ENCODE data around the gene CHRND.

CHRND gene

DNA sequence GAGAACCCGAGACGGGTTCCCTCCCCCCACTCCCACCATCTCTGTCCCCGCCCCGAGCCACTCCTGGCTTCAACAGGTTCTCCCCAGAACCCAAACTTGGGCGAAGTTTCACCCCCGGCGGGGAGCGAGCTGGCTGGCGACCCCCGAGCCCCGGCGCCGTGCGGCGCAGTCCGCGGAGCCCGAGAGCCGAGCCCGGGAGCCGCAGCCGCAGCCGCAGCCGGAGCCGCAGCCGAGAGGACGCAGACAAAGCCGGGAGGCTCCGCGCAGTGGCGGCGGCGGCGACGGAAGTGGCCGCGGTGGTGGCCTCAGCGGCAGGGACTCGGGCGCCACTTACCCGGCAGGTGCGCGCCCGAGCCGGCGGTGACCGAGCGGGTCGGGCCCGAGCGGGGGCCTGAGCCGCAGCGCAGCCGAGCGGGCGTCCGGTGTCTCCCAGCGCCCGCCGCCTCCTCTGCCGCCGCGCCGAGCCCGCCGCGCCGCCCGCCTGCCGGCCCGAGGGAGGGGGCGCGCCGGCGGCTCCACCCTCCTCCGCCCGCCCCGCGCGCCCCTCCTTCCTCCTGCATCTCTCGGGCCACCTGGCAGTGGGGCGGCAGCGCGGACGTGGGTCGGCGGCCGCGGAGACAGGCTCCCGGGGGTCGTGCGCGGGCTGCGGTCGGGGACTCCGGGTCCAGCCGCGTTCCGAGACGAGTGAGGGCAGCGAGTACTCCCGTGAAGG lies 38.4 kb upstream of the CHRND start, which contains the start of gene ECEL1:
Gene ECEL1, minus strand, starts transcription at position 450 of the 712 bp plus-strand sequence. CDS start 1,181 bp downstream, outside the sequence.
- H3K9ac ChIP-seq, result 0 out of 2 replicates have a peak within 1 kb of the TSS, but pooled peaks have one; percentile 29
- H3K27me3 ChIP-seq, result peaks cover 72% of the 10 kb centered on the region

DNA sequence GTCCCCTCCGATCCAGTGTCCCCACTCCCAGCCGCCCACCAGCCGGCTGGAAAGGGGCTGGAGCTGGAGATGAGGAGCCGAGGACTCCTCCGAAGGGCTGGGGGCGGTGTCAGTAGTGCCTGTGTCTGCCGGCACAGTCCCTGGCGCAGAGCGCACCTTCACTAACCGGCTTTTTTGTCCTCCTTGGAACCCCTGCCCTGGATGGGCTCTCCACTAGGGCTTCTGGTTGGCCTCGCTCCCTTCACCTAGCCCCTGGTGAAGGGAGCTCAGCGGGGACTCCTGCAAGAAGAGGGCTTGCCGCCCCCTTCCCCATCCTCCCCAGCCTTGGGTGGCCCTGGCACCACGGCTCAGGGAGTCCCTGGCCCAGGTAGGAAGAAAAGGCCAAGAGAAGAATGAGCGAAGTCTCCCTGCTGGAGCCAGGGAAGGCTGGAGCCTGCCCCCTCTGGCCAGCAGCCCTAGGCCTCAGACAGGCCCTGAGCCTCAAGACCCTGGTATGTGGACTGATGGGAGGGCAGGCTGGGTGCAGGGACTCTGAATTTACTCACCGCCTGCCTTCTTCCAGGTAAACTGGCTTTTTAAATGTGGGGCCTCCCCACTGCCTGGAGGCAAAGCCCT lies 37.8 kb upstream of the CHRND start:
- TF ChIP-seq Cebpa-rat (IDR thresholded peaks at IDR 0.05), result no peak
- Histone ChIP-seq H3K27me3 (peaks cover 72% of the 10 kb centered on the region), H3K9me3 (peaks cover 9% of the 10 kb centered on the region; the same call in 1 of the 2 replicates), H4K20me1 (peaks cover 59% of the 10 kb centered on the region), H3K36me3 (no peaks in the 10 kb centered on the region), H3K4me3 (peak overlapping the region; percentile 69), H3K4me1 (peaks cover 26% of the 10 kb centered on the region), H3K4me2 (peak overlapping the region; percentile 91), H3K9ac (no peak overlapping the region), H3K27ac (no peak overlapping the region)

More for the DNA sequence above, 38.4 kb upstream of the CHRND start, which contains the start of gene ECEL1:
- Histone ChIP-seq H3K36me3 (no peaks in the 10 kb centered on the region), H3K9me3 (peaks cover 9% of the 10 kb centered on the region; the same call in 1 of the 2 replicates), H3K4me2 (peak within 1 kb of the TSS; percentile 91), H3K4me3 (peak within 1 kb of the TSS; percentile 69), H4K20me1 (peaks cover 59% of the 10 kb centered on the region), H3K27ac (no peak within 1 kb of the TSS), H3K4me1 (peaks cover 26% of the 10 kb centered on the region)
- TF ChIP-seq Cebpa-rat (IDR thresholded peaks at IDR 0.05), result no peak

DNA sequence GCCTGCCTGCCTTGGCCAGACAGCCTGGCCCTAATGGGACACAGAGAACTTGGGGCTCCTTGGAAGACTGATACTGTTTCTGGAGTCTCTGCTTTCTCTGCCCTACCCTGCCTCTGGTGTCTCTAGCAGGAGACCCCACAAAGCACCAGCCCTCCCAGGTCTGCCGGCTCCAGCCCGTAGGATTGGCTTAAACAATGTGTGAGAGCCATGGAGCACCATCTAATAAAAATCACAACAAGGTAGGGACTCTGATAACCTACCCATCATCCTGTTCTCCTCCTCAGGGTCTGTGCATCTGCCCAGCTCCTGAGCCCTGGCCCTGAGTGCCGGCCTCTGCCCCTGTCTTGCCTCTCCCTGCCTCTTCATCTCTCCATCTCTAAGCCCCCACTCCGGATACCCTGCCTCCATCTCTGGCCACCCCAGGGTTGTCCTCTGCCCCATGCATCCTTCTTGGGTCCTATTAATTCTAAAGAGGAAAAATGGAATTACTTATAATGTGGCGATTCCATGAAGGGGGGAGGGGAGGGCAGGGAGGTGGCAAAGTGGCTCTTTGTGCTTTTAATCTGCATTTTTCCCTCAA lies 37.1 kb upstream of the CHRND start:
- H3K4me3 ChIP-seq, result no peak overlapping the region
- H3K4me1 ChIP-seq, result peaks cover 26% of the 10 kb centered on the region
- H3K27me3 ChIP-seq, result peaks cover 66% of the 10 kb centered on the region
- no peak overlapping the region for H3K4me2 ChIP-seq
- H4K20me1 ChIP-seq, result peaks cover 56% of the 10 kb centered on the region
- no peaks in the 10 kb centered on the region for H3K36me3 ChIP-seq
- no peak overlapping the region for H3K9ac ChIP-seq
- TF ChIP-seq Cebpa-rat (IDR thresholded peaks at IDR 0.05), result no peak
- H3K27ac ChIP-seq, result no peak overlapping the region
- peaks cover 9% of the 10 kb centered on the region; the same call in 1 of the 2 replicates for H3K9me3 ChIP-seq

DNA sequence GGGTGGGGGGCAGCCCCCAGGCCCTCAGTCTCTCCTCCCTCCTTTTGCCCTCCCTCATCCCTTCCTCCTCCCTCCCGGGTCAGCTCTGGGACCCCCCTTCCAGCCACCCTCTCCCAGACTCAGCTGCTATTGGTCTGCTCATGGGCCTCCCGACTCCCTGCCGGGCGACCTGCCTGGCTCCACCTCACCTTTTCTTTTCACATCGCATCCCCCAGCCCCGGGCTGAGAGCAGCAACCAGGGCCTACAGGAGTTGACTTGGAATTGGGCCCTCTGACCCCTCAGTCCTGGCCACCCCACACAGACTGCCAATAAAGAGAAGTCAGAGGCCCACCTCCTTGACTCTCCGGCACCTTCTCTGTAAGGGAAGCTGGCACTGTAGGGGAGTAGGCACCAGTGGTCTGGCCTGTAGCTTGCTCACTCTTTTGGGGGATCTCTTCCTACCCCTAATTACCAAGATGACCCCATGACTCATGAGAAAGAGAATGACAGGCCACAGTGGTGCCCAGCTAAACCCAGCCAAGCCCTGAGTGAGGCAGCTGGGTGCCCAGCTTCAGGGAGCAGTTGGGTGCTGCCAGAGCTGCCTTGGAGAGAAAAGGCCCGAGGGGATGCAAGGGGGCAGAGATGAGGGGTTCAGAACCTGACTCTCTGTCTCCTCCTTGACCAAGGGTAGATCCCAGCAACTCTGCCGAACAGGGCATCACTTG lies 36.3 kb upstream of the CHRND start:
- H3K36me3 ChIP-seq, result no peaks in the 10 kb centered on the region
- no peak overlapping the region for H3K9ac ChIP-seq
- no peak overlapping the region for H3K4me3 ChIP-seq
- H3K4me1 ChIP-seq, result peaks cover 26% of the 10 kb centered on the region
- peaks cover 9% of the 10 kb centered on the region; the same call in 1 of the 2 replicates for H3K9me3 ChIP-seq
- H3K27me3 ChIP-seq, result peaks cover 57% of the 10 kb centered on the region
- H3K4me2 ChIP-seq, result no peak overlapping the region
- no peak overlapping the region for H3K27ac ChIP-seq
- TF ChIP-seq Cebpa-rat (IDR thresholded peaks at IDR 0.05), result no peak
- peaks cover 47% of the 10 kb centered on the region for H4K20me1 ChIP-seq

DNA sequence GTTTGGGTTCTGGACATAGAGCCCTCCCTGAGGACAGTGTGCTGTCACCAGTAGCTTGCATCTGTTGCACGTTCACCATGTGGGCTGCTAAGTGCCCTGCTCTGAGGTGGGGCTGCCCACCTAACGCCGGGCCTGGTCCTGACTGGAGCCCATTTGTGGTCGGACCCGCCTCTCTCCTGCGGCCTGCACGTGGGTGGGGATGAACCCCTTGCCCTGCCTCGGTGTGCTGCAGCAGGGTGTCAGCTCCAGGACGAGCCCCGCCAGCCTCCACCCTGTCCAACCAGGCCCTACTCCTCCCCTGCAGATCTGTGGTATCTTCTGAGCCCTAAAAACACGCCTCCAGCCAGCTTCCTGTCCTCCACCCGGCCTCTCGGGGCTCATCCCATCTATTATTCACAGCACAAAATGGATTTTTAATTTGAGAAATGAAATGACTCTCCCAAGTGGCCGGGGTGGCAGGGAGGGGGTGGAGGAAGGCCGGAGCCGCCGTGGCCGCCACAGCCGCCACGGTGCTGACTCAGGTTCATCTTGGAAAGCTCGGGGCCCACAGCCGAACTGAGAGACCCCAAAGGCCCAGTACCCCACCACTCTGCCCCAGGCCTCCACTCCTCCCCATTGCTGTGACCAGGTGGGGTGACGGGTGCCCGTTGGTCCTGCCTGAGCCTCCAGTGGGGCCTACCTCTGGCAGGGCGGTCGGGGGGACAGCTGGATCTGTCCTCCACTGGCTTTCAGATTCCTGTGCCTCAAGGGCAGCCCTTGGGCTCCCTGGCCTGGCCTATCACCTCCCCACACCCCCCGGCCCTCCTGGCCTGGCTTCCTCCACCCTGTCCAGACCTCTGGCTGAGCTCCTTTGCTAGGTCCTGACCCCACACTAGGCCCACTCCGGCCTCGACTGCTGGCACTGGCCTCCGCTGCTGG lies 35.5 kb upstream of the CHRND start:
- Histone ChIP-seq H3K9ac (no peak overlapping the region), H3K9me3 (peaks cover 9% of the 10 kb centered on the region; the same call in 1 of the 2 replicates), H4K20me1 (peaks cover 39% of the 10 kb centered on the region), H3K36me3 (no peaks in the 10 kb centered on the region), H3K4me3 (no peak overlapping the region), H3K27me3 (peaks cover 49% of the 10 kb centered on the region), H3K27ac (no peak overlapping the region), H3K4me1 (peaks cover 22% of the 10 kb centered on the region), H3K4me2 (no peak overlapping the region)
- TF ChIP-seq Cebpa-rat (IDR thresholded peaks at IDR 0.05), result no peak

DNA sequence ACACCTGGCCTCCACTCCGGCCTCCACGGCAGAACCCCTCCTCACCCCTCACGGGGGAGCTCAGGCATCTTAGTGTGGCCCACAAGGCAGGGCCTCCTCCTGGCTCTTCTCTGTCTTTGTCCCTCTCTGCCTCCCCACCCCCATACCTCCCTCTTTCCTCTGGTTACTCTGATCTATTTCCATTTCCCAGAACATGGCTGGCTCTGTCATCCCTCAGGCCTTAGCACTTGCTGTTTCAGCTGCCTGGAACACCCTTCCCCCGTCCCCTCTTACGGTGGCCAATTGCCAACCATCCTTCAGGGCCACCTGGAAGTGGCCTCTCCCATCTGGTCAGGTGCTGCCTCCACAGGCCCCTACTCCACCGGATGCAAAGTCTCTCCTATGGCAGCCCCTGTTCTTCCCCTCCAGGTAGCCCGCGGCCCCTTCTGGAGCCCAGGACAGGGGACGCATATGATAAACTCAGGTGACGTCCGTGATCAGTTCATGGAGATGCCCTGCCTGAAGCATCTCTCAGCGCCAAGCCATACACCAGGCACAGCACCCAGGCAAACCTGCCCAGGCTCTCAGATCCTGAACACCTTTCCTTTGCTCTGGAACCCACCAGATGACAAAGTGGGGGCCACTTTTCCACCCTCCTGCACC lies 34.7 kb upstream of the CHRND start:
- TF ChIP-seq Cebpa-rat (IDR thresholded peaks at IDR 0.05), result no peak
- Histone ChIP-seq H3K4me1 (peaks cover 16% of the 10 kb centered on the region), H3K27me3 (peaks cover 41% of the 10 kb centered on the region)

DNA sequence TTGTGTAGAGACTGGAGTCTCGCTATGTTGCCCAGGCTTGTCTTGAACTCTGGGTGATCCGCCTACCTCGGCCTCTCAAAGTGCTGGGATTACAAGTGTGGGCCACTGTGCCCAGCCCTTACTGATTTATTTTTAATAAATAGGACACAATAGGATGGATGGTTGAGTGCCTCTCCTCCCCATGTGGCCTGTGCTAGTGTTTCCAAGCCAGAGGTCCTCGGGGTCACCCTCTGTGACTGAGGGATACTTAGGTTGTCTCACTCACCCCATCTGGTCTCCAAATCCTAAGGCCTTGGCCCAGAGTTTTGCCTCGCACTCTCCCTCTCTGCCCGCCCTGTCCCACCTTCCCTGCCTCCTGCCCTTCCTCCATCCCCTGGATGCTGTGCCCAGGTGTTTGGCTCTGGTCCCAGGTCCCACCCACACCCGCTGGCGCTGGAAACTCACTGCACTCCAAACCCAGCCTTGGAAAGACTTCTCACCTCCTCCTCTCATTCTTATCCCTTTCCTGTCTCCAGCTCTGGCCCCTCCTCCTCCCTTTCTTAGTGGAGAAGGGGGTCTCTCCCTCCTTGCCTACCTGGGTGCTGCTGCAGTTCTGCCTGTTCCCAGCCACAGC lies 33.6 kb upstream of the CHRND start:
- no peak for TF ChIP-seq Cebpa-rat (IDR thresholded peaks at IDR 0.05)

More for the DNA sequence above, 34.7 kb upstream of the CHRND start:
- Histone ChIP-seq H3K27ac (no peak overlapping the region), H3K4me3 (no peak overlapping the region), H3K9me3 (peaks cover 3% of the 10 kb centered on the region; the same call in 1 of the 2 replicates), H4K20me1 (peaks cover 31% of the 10 kb centered on the region), H3K9ac (no peak overlapping the region), H3K4me2 (no peak overlapping the region), H3K36me3 (no peaks in the 10 kb centered on the region)

More for the DNA sequence above, 33.6 kb upstream of the CHRND start:
- Histone ChIP-seq H3K4me3 (no peak overlapping the region), H3K27ac (no peak overlapping the region), H3K4me2 (no peak overlapping the region), H3K36me3 (no peaks in the 10 kb centered on the region), H3K9ac (no peak overlapping the region), H3K4me1 (peaks cover 7% of the 10 kb centered on the region), H4K20me1 (peaks cover 20% of the 10 kb centered on the region), H3K27me3 (peaks cover 30% of the 10 kb centered on the region), H3K9me3 (no peaks in the 10 kb centered on the region)
